ENCODE measurements around the gene NUDT1.

Gene NUDT1

GRCh38 chr7:2272031-2272430 lies 30.0 kb downstream of the NUDT1 start:
- DNase-seq: no peak

- DNase-seq: no peak
Observed at GRCh38 chr7:2273866-2274265, 31.8 kb downstream of the NUDT1 start.

GRCh38 chr7:2274666-2275065 lies 32.6 kb downstream of the NUDT1 start:
- no peak for DNase-seq

GRCh38 chr7:2275101-2275500 lies 33.1 kb downstream of the NUDT1 start:
- no peak for DNase-seq

GRCh38 chr7:2276107-2276506 lies 34.1 kb downstream of the NUDT1 start:
- DNase-seq: no peak

- DNase-seq: no peak
Observed at GRCh38 chr7:2278026-2278425, 36.0 kb downstream of the NUDT1 start.

GRCh38 chr7:2279896-2280295 lies 37.9 kb downstream of the NUDT1 start:
- no peak for DNase-seq

GRCh38 chr7:2280424-2280823 lies 38.4 kb downstream of the NUDT1 start:
- no peak for DNase-seq

- no peak for DNase-seq
Observed at GRCh38 chr7:2281541-2281940, 39.5 kb downstream of the NUDT1 start.

GRCh38 chr7:2282185-2282751 lies 40.2 kb downstream of the NUDT1 start:
- DNase-seq: no peak

GRCh38 chr7:2283074-2283473 lies 41.0 kb downstream of the NUDT1 start:
- no peak for DNase-seq

GRCh38 chr7:2287745-2288144 lies 45.7 kb downstream of the NUDT1 start:
- no peak for DNase-seq

- DNase-seq: no peak
Observed at GRCh38 chr7:2288503-2288902, 46.5 kb downstream of the NUDT1 start.

GRCh38 chr7:2289111-2289586 lies 47.1 kb downstream of the NUDT1 start:
- DNase-seq: no peak

GRCh38 chr7:2289621-2290020 lies 47.6 kb downstream of the NUDT1 start:
- DNase-seq: no peak

GRCh38 chr7:2290877-2291276 lies 48.9 kb downstream of the NUDT1 start:
- DNase-seq: no peak

- no peak for DNase-seq
Observed at GRCh38 chr7:2295936-2296620, 54.1 kb downstream of the NUDT1 start.

GRCh38 chr7:2296832-2297231 lies 54.8 kb downstream of the NUDT1 start:
- DNase-seq: no peak

- DNase-seq: no peak
Observed at GRCh38 chr7:2299131-2299829, 57.3 kb downstream of the NUDT1 start.

GRCh38 chr7:2299870-2300512 lies 58.0 kb downstream of the NUDT1 start:
- DNase-seq: no peak

Measured in RPMI8226 (cell line).